Ovary (tissue), 3 donors: Measurements from ENCODE around the gene THBS1.

Source experiments
- CTCF ChIP-seq, 3 donors: fragments of 450-650 bp in 2 of 3; fragments of 200-600 bp in 1 of 3; IDR thresholded peaks; one replicate each; pipeline versions ENCODE4 v1.5.1 to v1.8.0; 2016 to 2022; ENCODE audit warnings: antibody characterized with exemption in 3 of 3, mild to moderate bottlenecking in 1 of 3
- EP300 ChIP-seq: sonication (generic); formaldehyde crosslinking; IDR thresholded peaks from one replicate; pipeline ENCODE4 v1.6.1; 2017; ENCODE audit warnings: antibody characterized with exemption
- POLR2A ChIP-seq: fragments of 450-650 bp; IDR thresholded peaks from one replicate; pipeline ENCODE4 v1.6.1; 2017; ENCODE audit warnings: antibody characterized with exemption, mild to moderate bottlenecking, moderate library complexity
- donor health status: DM: no; HTN: no; CAD: no.

- TF ChIP-seq CTCF (IDR thresholded peaks at IDR 0.05) = no peak
- TF ChIP-seq POLR2A = no peak
- no peak for TF ChIP-seq EP300
Observed at GRCh38 chr15:39558421-39558820, 22.5 kb upstream of the THBS1 start.
